Measurements from ENCODE around the gene MATN1.

GRCh38 chr1:30686236-30686935, 37.0 kb downstream of the MATN1 start:
- TF ChIP-seq, protein P1, sequence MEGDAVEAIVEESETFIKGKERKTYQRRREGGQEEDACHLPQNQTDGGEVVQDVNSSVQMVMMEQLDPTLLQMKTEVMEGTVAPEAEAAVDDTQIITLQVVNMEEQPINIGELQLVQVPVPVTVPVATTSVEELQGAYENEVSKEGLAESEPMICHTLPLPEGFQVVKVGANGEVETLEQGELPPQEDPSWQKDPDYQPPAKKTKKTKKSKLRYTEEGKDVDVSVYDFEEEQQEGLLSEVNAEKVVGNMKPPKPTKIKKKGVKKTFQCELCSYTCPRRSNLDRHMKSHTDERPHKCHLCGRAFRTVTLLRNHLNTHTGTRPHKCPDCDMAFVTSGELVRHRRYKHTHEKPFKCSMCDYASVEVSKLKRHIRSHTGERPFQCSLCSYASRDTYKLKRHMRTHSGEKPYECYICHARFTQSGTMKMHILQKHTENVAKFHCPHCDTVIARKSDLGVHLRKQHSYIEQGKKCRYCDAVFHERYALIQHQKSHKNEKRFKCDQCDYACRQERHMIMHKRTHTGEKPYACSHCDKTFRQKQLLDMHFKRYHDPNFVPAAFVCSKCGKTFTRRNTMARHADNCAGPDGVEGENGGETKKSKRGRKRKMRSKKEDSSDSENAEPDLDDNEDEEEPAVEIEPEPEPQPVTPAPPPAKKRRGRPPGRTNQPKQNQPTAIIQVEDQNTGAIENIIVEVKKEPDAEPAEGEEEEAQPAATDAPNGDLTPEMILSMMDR (conservative IDR thresholded peaks at IDR 0.05; ENCODE audit: low read length), result no peak
- TF ChIP-seq EZH2phosphoT487 (IDR thresholded peaks at IDR 0.05; ENCODE audit: borderline replicate concordance), result no peak

Data from Loucy (cell line).